ENCODE data around the gene OTUD3. TPM values are rescaled to one million over a fixed set of nuclear protein-coding genes. Genes with fewer than 3 reads are reported as not detected.

OTUD3 gene
- total RNA-seq, 1 donor from 2014 or later, result 19.9 TPM

DNA sequence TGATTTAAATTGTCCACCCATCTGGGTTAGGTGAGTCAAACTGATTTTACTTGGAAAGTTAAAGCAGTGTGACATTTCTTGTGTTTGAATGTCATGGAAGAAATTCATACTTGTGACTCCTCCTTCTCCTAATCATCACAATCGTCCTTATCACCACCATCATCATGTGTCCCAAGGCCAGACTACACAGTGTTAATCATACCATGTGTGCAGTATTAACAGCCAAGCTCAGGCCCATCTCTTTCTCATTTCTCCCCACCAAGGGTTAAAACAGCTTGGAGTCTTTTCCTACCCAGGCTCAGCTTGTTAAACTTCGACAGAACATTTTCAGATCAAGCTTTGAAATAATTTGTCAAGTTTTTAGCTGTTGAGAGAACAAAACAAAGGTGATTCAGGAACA, 63.7 kb downstream of the OTUD3 start:
- Mint-ChIP-seq H3K27ac (no peak overlapping the region), H3K9me3 (ENCODE audit: low read depth) (peaks cover 2% of the 10 kb centered on the region), H3K36me3 (ENCODE audit: insufficient read depth) (no peaks in the 10 kb centered on the region), H3K4me1 (ENCODE audit: low read depth) (peaks cover 9% of the 10 kb centered on the region), H3K27me3 (peaks cover 15% of the 10 kb centered on the region), H3K4me3 (ENCODE audit: low read depth) (no peak overlapping the region)
- TF ChIP-seq CTCF (IDR thresholded peaks at IDR 0.05; ENCODE audit: unreplicated experiment), result no peak
- DNase-seq (ENCODE audit: low spot score, unreplicated experiment), result no peak

DNA sequence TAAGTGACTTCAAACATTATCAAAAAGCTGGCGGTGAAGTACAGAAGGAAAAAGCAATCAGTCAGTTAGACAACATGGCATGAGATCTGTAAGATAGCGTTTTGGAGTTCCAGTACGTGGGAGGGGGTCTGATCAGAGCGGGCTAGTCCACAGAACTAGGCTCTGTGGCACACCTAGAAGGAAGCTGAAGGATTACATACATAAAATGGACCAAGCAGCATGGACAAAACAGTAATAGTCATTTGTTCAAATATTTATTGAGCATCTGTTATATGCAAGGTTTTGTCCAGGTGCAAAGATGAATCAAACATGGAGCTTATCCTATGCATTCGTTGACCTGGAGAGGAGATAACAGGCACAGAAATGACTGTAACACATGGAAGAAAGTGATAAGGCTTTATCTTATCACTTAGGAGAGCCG, 64.1 kb downstream of the OTUD3 start:
- no peaks in the 10 kb centered on the region for H3K36me3 Mint-ChIP-seq (ENCODE audit: insufficient read depth)
- DNase-seq (ENCODE audit: low spot score, unreplicated experiment), result no peak
- H3K27ac Mint-ChIP-seq, result no peak overlapping the region
- no peak overlapping the region for H3K4me3 Mint-ChIP-seq (ENCODE audit: low read depth)
- H3K9me3 Mint-ChIP-seq (ENCODE audit: low read depth), result peaks cover 2% of the 10 kb centered on the region
- peaks cover 9% of the 10 kb centered on the region for H3K4me1 Mint-ChIP-seq (ENCODE audit: low read depth)
- no peak for TF ChIP-seq CTCF (IDR thresholded peaks at IDR 0.05; ENCODE audit: unreplicated experiment)
- peaks cover 15% of the 10 kb centered on the region for H3K27me3 Mint-ChIP-seq

- Mint-ChIP-seq H3K36me3 (ENCODE audit: insufficient read depth) (no peaks in the 10 kb centered on the region), H3K4me1 (ENCODE audit: low read depth) (peaks cover 9% of the 10 kb centered on the region), H3K4me3 (ENCODE audit: low read depth) (no peak overlapping the region), H3K27ac (no peak overlapping the region), H3K9me3 (ENCODE audit: low read depth) (peaks cover 2% of the 10 kb centered on the region), H3K27me3 (peaks cover 15% of the 10 kb centered on the region)
- no peak for DNase-seq (ENCODE audit: low spot score, unreplicated experiment)
- TF ChIP-seq CTCF (IDR thresholded peaks at IDR 0.05; ENCODE audit: unreplicated experiment), result no peak
These were observed 64.8 kb downstream of the OTUD3 start for GRCh38 chr1:19946971-19947370.

DNA sequence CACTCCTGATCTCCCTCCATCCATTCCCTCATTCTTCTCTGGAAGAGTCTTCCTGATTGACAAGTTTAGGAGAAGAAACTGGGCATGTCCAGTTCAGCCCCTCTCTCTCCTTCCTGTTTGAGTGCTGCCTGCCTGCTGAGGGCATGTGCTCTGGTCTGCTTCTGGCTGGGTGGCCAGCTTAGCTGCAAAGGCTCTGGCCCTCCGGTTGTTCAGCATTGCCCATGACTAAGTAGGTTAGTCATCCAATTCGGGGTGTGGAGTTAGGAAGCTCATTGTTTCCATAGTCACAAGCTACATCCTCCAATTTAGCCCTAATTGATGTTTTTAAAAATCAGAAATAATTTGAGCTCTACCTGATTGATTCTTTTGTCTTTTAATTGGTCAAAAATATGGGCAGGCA, 66.8 kb downstream of the OTUD3 start:
- peaks cover 19% of the 10 kb centered on the region for H3K27me3 Mint-ChIP-seq
- DNase-seq (ENCODE audit: low spot score, unreplicated experiment), result no peak
- no peaks in the 10 kb centered on the region for H3K36me3 Mint-ChIP-seq (ENCODE audit: insufficient read depth)
- H3K27ac Mint-ChIP-seq, result no peak overlapping the region
- peaks cover 6% of the 10 kb centered on the region for H3K9me3 Mint-ChIP-seq (ENCODE audit: low read depth)
- H3K4me1 Mint-ChIP-seq (ENCODE audit: low read depth), result peaks cover 9% of the 10 kb centered on the region
- no peak for TF ChIP-seq CTCF (IDR thresholded peaks at IDR 0.05; ENCODE audit: unreplicated experiment)
- no peak overlapping the region for H3K4me3 Mint-ChIP-seq (ENCODE audit: low read depth)

- H3K36me3 Mint-ChIP-seq (ENCODE audit: insufficient read depth), result no peaks in the 10 kb centered on the region
- H3K4me3 Mint-ChIP-seq (ENCODE audit: low read depth), result no peak overlapping the region
- H3K9me3 Mint-ChIP-seq (ENCODE audit: low read depth), result peaks cover 4% of the 10 kb centered on the region
- H3K4me1 Mint-ChIP-seq (ENCODE audit: low read depth), result no peaks in the 10 kb centered on the region
- DNase-seq (ENCODE audit: low spot score, unreplicated experiment), result no peak
- H3K27ac Mint-ChIP-seq, result no peak overlapping the region
- TF ChIP-seq CTCF (IDR thresholded peaks at IDR 0.05; ENCODE audit: unreplicated experiment), result no peak
- peaks cover 20% of the 10 kb centered on the region for H3K27me3 Mint-ChIP-seq
These were observed 71.9 kb downstream of the OTUD3 start for GRCh38 chr1:19954059-19954458.

Measured in progenitor cell of endocrine pancreas (in vitro differentiated cells).